GM12878 (cell line): ENCODE measurements around the gene ATP2A1. TPM values are rescaled to one million over a fixed set of nuclear protein-coding genes. Genes with fewer than 3 reads are reported as not detected.

Experiments
- ATAC-seq: fragments of 200-7000 bp; cut with Tn5 transposase; 3 replicates; pipeline ENCODE4 v1.9.1; 2020; ENCODE audit warnings: mild to moderate bottlenecking, moderate library complexity
- BruUV-seq: library from RNA; stranded (reverse); fragments of 400-500 nt; replicated peaks from 2 replicates; lab custom pipeline; 2021; lab: Mats Ljungman, UMichigan
- CTCF ChIA-PET: fragments of 300-600 bp; sonication (Branson Sonifier 250); formaldehyde crosslinking; extraction: SDS; loops from one replicate; lab custom pipeline; 2021; ENCODE audit warnings: inconsistent platforms; lab: Yijun Ruan, JAX
- POLR2A ChIA-PET: fragments of 350-600 bp; formaldehyde crosslinking; extraction: SDS; loops from one replicate; lab custom pipeline; 2021; ENCODE audit warnings: inconsistent platforms; lab: Charles Lee
- RAD21 ChIA-PET: fragments of 300-600 bp; sonication (Branson Sonifier 250); formaldehyde crosslinking; loops from one replicate; lab custom pipeline; 2023; ENCODE audit warnings: antibody characterized with exemption; ENCODE audit not compliant: unreplicated experiment; lab: Charles Lee
- SMC1A ChIA-PET: fragments of 300-600 bp; sonication (Branson Sonifier 250); formaldehyde crosslinking; loops from one replicate; lab custom pipeline; 2023; ENCODE audit not compliant: unreplicated experiment, uncharacterized antibody; lab: Charles Lee
- DNase-seq: peaks from one replicate; pipeline ENCODE4 v3.0.0-alpha.2; 2011; ENCODE audit warnings: low read depth, low spot score
- FAIRE-seq: peaks from 3 replicates; lab custom pipeline; 2011; peaks lifted over from hg19 to GRCh38; lab: Jason Lieb, UNC
- H2AFZ ChIP-seq: 2 replicates; pipeline ENCODE4 v1.6.0; 2011; ENCODE audit warnings: low read depth, low read length, control low read depth; ENCODE audit not compliant: control insufficient read depth
- H3K27ac ChIP-seq: 2 replicates; pipeline ENCODE4 v1.5.1; 2011; ENCODE audit warnings: control low read depth; ENCODE audit not compliant: control insufficient read depth, insufficient read depth
- H3K27me3 ChIP-seq, 2 experiments: replicated peaks in 1 of 2; 2 replicates each; pipeline versions ENCODE4 v1.6.0 to v1.6.1; 2011; ENCODE audit warnings: low read length in 1 of 2; ENCODE audit not compliant: control insufficient read depth in 2 of 2, insufficient read depth in 2 of 2
- H3K36me3 ChIP-seq, 2 experiments: 2 replicates each; pipeline ENCODE4 v1.5.1; 2011; ENCODE audit warnings: low read length in 1 of 2; ENCODE audit not compliant: control insufficient read depth in 2 of 2, insufficient read depth in 2 of 2
- H3K4me1 ChIP-seq: 2 replicates; pipeline ENCODE4 v1.6.1; 2011; ENCODE audit warnings: mild to moderate bottlenecking, low read length, moderate library complexity, mixed read lengths; ENCODE audit not compliant: control insufficient read depth, insufficient read depth
- H3K4me2 ChIP-seq: 2 replicates; pipeline ENCODE4 v1.6.0; 2011; ENCODE audit warnings: control low read depth; ENCODE audit not compliant: control insufficient read depth, insufficient read depth
- H3K4me3 ChIP-seq: fragments of 200-600 bp; sonication (generic); 2 replicates; pipeline ENCODE4 v1.5.1; 2016
- H3K79me2 ChIP-seq: 2 replicates; pipeline ENCODE4 v1.6.0; 2011; ENCODE audit warnings: low read length; ENCODE audit not compliant: control insufficient read depth, insufficient read depth
- H3K9ac ChIP-seq: 2 replicates; pipeline ENCODE4 v1.8.0; 2011; ENCODE audit warnings: low read length, control low read depth, mixed read lengths; ENCODE audit not compliant: control insufficient read depth, insufficient read depth
- H3K9me3 ChIP-seq: replicated peaks from 3 replicates; pipeline ENCODE4 v1.5.1; 2011; ENCODE audit warnings: mild to moderate bottlenecking, low read length; ENCODE audit not compliant: control insufficient read depth, insufficient read depth
- H4K20me1 ChIP-seq: 2 replicates; pipeline ENCODE4 v1.6.0; 2011; ENCODE audit not compliant: control insufficient read depth, insufficient read depth
- CEBPB ChIP-seq, 2 experiments: fragments of 150-350 bp in 1 of 2; IDR thresholded peaks; 2 replicates each; pipeline ENCODE4 v1.6.1; 2012 to 2014; ENCODE audit warnings: low read depth in 2 of 2, low read length in 2 of 2, borderline replicate concordance in 1 of 2, inconsistent platforms in 1 of 2
- CHD1 ChIP-seq: IDR thresholded peaks from 2 replicates; pipeline ENCODE4 v1.6.1; 2012; ENCODE audit warnings: low read depth, low read length, improper control_type of control experiment
- ETV6 ChIP-seq, 2 experiments: fragments of 450-650 bp in 1 of 2; IDR thresholded peaks in 1 of 2; conservative IDR thresholded peaks in 1 of 2; 2 replicates each; pipeline ENCODE4 v1.6.1; 2014; ENCODE audit warnings: antibody characterized with exemption in 1 of 2, borderline replicate concordance in 1 of 2, low read depth in 1 of 2, mild to moderate bottlenecking in 1 of 2, moderate library complexity in 1 of 2
- EZH2 ChIP-seq: IDR thresholded peaks from 2 replicates; pipeline ENCODE4 v1.6.1; 2012; ENCODE audit warnings: low read depth, mild to moderate bottlenecking, control low read depth, inconsistent platforms, low read length, borderline replicate concordance; ENCODE audit not compliant: control insufficient read depth
- GATAD2B ChIP-seq: fragments of 450-650 bp; conservative IDR thresholded peaks from 2 replicates; pipeline ENCODE4 v1.6.1; 2017; ENCODE audit warnings: low read depth, mild to moderate bottlenecking, moderate library complexity
- MEF2A ChIP-seq: IDR thresholded peaks from 2 replicates; pipeline ENCODE4 v1.6.1; 2011; ENCODE audit warnings: low read depth, mild to moderate bottlenecking, low read length, moderate library complexity; ENCODE audit not compliant: insufficient read depth
- NFYA ChIP-seq: IDR thresholded peaks from 2 replicates; pipeline ENCODE4 v1.6.1; 2011; ENCODE audit warnings: low read depth, mild to moderate bottlenecking, low read length, improper control_type of control experiment, borderline replicate concordance
- RBBP5 ChIP-seq: fragments of 200-600 bp; sonication (generic); conservative IDR thresholded peaks from 2 replicates; pipeline ENCODE4 v1.6.1; 2016
- REST ChIP-seq: IDR thresholded peaks from 2 replicates; pipeline ENCODE4 v1.6.1; 2012; ENCODE audit warnings: mild to moderate bottlenecking, low read depth, low read length
- SKIL ChIP-seq: fragments of 450-650 bp; IDR thresholded peaks from 2 replicates; pipeline ENCODE4 v1.6.1; 2017; ENCODE audit warnings: mild to moderate bottlenecking, low read depth, inconsistent platforms; ENCODE audit not compliant: poor library complexity, severe bottlenecking
- SREBF1 ChIP-seq: IDR thresholded peaks from 2 replicates; pipeline ENCODE4 v1.6.1; 2012; ENCODE audit warnings: mild to moderate bottlenecking, low read length
- TARDBP ChIP-seq: IDR thresholded peaks from 2 replicates; pipeline ENCODE4 v1.6.1; 2016; ENCODE audit warnings: borderline replicate concordance
- ZNF207 ChIP-seq: fragments of 450-650 bp; IDR thresholded peaks from 2 replicates; pipeline ENCODE4 v1.6.1; 2014; ENCODE audit warnings: antibody characterized with exemption, mild to moderate bottlenecking, borderline replicate concordance
- WGBS: methylation state at CpG from one replicate; pipeline ENCODE4 v1.1.6; 2016; ENCODE audit warnings: low lambda C conversion rate; ENCODE audit not compliant: insufficient replicate concordance, insufficient coverage; ENCODE audit errors: missing lambda C conversion rate; 5-methylcytosine and 5-hydroxymethylcytosine counted together
- in situ Hi-C: fragments of 300-500 bp; cut with MboI; formaldehyde crosslinking; loops from 9 replicates; pipeline ENCODE4 v1.14.3; 2018; ENCODE audit warnings: mixed read lengths
- intact Hi-C: fragments of 100-400 bp; cut with micrococcal nuclease; formaldehyde crosslinking; loops from one replicate; pipeline ENCODE4 v1.14.2; 2022; ENCODE audit not compliant: unreplicated experiment
- polyA plus RNA-seq, 11 experiments: library from polyadenylated mRNA; depleted of rRNA in 4 of 11; unstranded in 6 of 11; stranded (reverse) in 5 of 11; fragments of >200 nt; fragmentation: Nextera tagmentation in 4 of 11; fragmentation: Illumina TruSeq in 1 of 11; extraction: Ambion mirVana in 4 of 11; extraction: Trizol in 1 of 11; gene quantifications; 1 replicate in 1 of 11; 2 replicates in 10 of 11; pipeline versions ENCODE4 v1.2.1 to v1.2.3, GENCODE V29; 2011 to 2016; ENCODE audit warnings: inconsistent platforms in 2 of 11, missing spikeins in 2 of 11, low read depth in 1 of 11
- total RNA-seq, 4 experiments: library from RNA; depleted of rRNA in 3 of 4; stranded (reverse); fragments of >200 nt in 3 of 4; fragmentation: Illumina TruSeq in 1 of 4; extraction: Trizol in 1 of 4; gene quantifications; 2 replicates each; pipeline versions ENCODE4 v1.2.1 to v1.2.3, GENCODE V29; 2013 to 2021
- TF ChIP-seq, protein P1 (sequence below): fragments of 450-650 bp; IDR thresholded peaks from 2 replicates; pipeline ENCODE4 v1.6.1; 2014; ENCODE audit warnings: mild to moderate bottlenecking
- TF ChIP-seq, protein P2 (sequence below): fragments of 450-650 bp; conservative IDR thresholded peaks from 2 replicates; pipeline ENCODE4 v1.6.1; 2017; ENCODE audit warnings: mild to moderate bottlenecking, moderate library complexity

ATP2A1 gene
- total and polyA plus RNA-seq, 10 of the 15 experiments (the other 5 are each of a cell fraction or from before 2014, with no cell fraction given) = 0.13 to 1.7 (median 0.88) TPM

GRCh38 chr16:28880955-28881354 lies 2.7 kb downstream of the ATP2A1 start:
- Histone ChIP-seq H3K36me3 (no peaks in the 10 kb centered on the region), H3K4me1 (peaks cover 13% of the 10 kb centered on the region), H3K9ac (no peak overlapping the region), H3K9me3 (no peaks in the 10 kb centered on the region), H3K27ac (no peak overlapping the region), H3K4me2 (no peak overlapping the region), H3K4me3 (no peak overlapping the region), H3K27me3 (no peaks in the 10 kb centered on the region), H2AFZ (no peak overlapping the region), H4K20me1 (no peaks in the 10 kb centered on the region), H3K79me2 (no peaks in the 10 kb centered on the region)
- ATAC-seq (no peak), DNase-seq (no peak), FAIRE-seq (no peak)
- POLR2A ChIA-PET = interaction anchor here (1.0 to 1.8 kb wide), 2 partner anchors 43 to 70 kb away, joined by 3 to 5 read pairs; partner anchors contain the start of gene NFATC2IP
- no TSS peak for BruUV-seq
- WGBS = 88% methylated on average over 4 of the region's 4 CpGs
- SMC1A ChIA-PET = interaction anchor here (1.3 to 2.3 kb wide), 2 partner anchors 43 to 64 kb away, joined by 3 to 26 read pairs; no protein-coding TSS in a partner anchor
- in situ Hi-C loops (loop anchor here (5.0 kb wide), 1 partner anchor 36 kb away; no protein-coding TSS in a partner anchor), intact Hi-C loops (no loop called here)
- CTCF ChIA-PET = interaction anchor here (1.4 to 2.4 kb wide), 2 partner anchors 43 to 64 kb away, joined by 5 to 7 read pairs; no protein-coding TSS in a partner anchor
- RAD21 ChIA-PET = interaction anchor here (1.4 kb wide), 1 partner anchor 43 kb away, joined by 3 read pairs; no protein-coding TSS in a partner anchor
- TF ChIP-seq TARDBP (no peak), ZNF207 (no peak), CHD1 (no peak), SREBF1 (no peak), CEBPB (IDR thresholded peaks at IDR 0.05; ENCODE audit: borderline replicate concordance in 1 of 2, low read depth in 2 of 2, low read length in 2 of 2) (no peak), GATAD2B (no peak), EZH2 (no peak), REST (no peak), SKIL (no peak), ETV6 (conservative IDR thresholded peaks at IDR 0.05 in 1 of 2, IDR thresholded peaks at IDR 0.05 in 1 of 2; ENCODE audit: borderline replicate concordance in 1 of 2, low read depth in 1 of 2) (no peak), RBBP5 (no peak), NFYA (no peak), MEF2A (no peak)
- TF ChIP-seq, protein P1, sequence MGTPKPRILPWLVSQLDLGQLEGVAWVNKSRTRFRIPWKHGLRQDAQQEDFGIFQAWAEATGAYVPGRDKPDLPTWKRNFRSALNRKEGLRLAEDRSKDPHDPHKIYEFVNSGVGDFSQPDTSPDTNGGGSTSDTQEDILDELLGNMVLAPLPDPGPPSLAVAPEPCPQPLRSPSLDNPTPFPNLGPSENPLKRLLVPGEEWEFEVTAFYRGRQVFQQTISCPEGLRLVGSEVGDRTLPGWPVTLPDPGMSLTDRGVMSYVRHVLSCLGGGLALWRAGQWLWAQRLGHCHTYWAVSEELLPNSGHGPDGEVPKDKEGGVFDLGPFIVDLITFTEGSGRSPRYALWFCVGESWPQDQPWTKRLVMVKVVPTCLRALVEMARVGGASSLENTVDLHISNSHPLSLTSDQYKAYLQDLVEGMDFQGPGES = no peak
- TF ChIP-seq, protein P2, sequence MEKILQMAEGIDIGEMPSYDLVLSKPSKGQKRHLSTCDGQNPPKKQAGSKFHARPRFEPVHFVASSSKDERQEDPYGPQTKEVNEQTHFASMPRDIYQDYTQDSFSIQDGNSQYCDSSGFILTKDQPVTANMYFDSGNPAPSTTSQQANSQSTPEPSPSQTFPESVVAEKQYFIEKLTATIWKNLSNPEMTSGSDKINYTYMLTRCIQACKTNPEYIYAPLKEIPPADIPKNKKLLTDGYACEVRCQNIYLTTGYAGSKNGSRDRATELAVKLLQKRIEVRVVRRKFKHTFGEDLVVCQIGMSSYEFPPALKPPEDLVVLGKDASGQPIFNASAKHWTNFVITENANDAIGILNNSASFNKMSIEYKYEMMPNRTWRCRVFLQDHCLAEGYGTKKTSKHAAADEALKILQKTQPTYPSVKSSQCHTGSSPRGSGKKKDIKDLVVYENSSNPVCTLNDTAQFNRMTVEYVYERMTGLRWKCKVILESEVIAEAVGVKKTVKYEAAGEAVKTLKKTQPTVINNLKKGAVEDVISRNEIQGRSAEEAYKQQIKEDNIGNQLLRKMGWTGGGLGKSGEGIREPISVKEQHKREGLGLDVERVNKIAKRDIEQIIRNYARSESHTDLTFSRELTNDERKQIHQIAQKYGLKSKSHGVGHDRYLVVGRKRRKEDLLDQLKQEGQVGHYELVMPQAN = no peak
